Spleen (tissue), 11 donors: ENCODE measurements around the gene MACROD2. TPM values are rescaled to one million over a fixed set of nuclear protein-coding genes. Genes with fewer than 3 reads are reported as not detected.

Experiments used
- DNase-seq: peaks from one replicate; pipeline ENCODE4 v3.0.0-alpha.2; 2020
- H3K27ac ChIP-seq, 8 donors: fragments of 200-600 bp; sonication (generic) in 7 of 8; 1 replicate in 4 of 8; 2 replicates in 4 of 8; pipeline versions ENCODE4 v1.5.0 to v1.8.0; 2016 to 2021; ENCODE audit warnings: inconsistent platforms in 4 of 8, mild to moderate bottlenecking in 4 of 8, moderate library complexity in 1 of 8
- H3K27me3 ChIP-seq, 7 donors: fragments of 200-600 bp; sonication (generic) in 6 of 7; replicated peaks in 1 of 7; 1 replicate in 4 of 7; 2 replicates in 3 of 7; pipeline versions ENCODE4 v1.5.0 to v1.8.0; 2016 to 2021; ENCODE audit warnings: inconsistent platforms in 3 of 7, mild to moderate bottlenecking in 1 of 7
- H3K36me3 ChIP-seq, 6 donors: fragments of 200-600 bp; sonication (generic) in 5 of 6; 1 replicate in 4 of 6; 2 replicates in 2 of 6; pipeline versions ENCODE4 v1.5.0 to v1.8.0; 2016 to 2021; ENCODE audit warnings: inconsistent platforms in 2 of 6
- H3K4me1 ChIP-seq, 6 donors: fragments of 200-600 bp; sonication (generic) in 5 of 6; 1 replicate in 3 of 6; 2 replicates in 3 of 6; pipeline versions ENCODE4 v1.5.0 to v1.8.0; 2016 to 2021; ENCODE audit warnings: inconsistent platforms in 3 of 6
- H3K4me3 ChIP-seq, 8 donors: fragments of 200-600 bp; sonication (generic) in 7 of 8; 1 replicate in 4 of 8; 2 replicates in 4 of 8; pipeline versions ENCODE4 v1.5.0 to v1.8.0; 2016 to 2021; ENCODE audit warnings: inconsistent platforms in 4 of 8, mild to moderate bottlenecking in 4 of 8, moderate library complexity in 2 of 8
- H3K9me3 ChIP-seq, 8 donors: fragments of 200-600 bp; sonication (generic) in 7 of 8; 1 replicate in 4 of 8; 2 replicates in 4 of 8; pipeline versions ENCODE4 v1.5.0 to v1.8.0; 2016 to 2021; ENCODE audit warnings: inconsistent platforms in 4 of 8
- POLR2A ChIP-seq, 3 donors: fragments of 450-650 bp; IDR thresholded peaks; one replicate each; pipeline ENCODE4 v1.5.1; 2017; ENCODE audit warnings: antibody characterized with exemption in 3 of 3, mild to moderate bottlenecking in 1 of 3
- POLR2AphosphoS5 ChIP-seq, 3 donors: sonication (generic); formaldehyde crosslinking; IDR thresholded peaks; one replicate each; pipeline ENCODE4 v1.5.1; 2017; ENCODE audit warnings: antibody characterized with exemption in 3 of 3
- WGBS, 5 donors: extraction: QIAGEN DNeasy Blood & Tissue Kit in 3 of 5; methylation state at CpG; one replicate each; pipeline versions ENCODE4 v1.1.5 to v1.1.7; 2013 to 2018; 5-methylcytosine and 5-hydroxymethylcytosine counted together
- intact Hi-C: fragments of 100-400 bp; cut with DNase I; formaldehyde crosslinking; loops from one replicate; pipeline ENCODE4 v1.15.0; 2023; ENCODE audit warnings: low total_unique reads
- polyA plus RNA-seq, 3 donors: library from polyadenylated mRNA; stranded (reverse); fragments of 200-250 nt; gene quantifications; one replicate each; pipeline ENCODE4 v1.2.1, GENCODE V29; 2013
- total RNA-seq, 7 donors: library from RNA; depleted of rRNA in 3 of 7; stranded (reverse); fragments of >200 nt in 3 of 7; fragmentation: NEBNext Ultra II Directional in 4 of 7; extraction: Animal tissue kit (Norgen Biotek cat#: 25700) in 4 of 7; gene quantifications; one replicate each; pipeline versions ENCODE4 v1.1.0 to v1.2.1, GENCODE V29; 2016 to 2021
- TF ChIP-seq, protein P1 (sequence below), 11 experiments: fragments of 200-600 bp in 7 of 11; fragments of 450-650 bp in 4 of 11; sonication (generic) in 4 of 11; IDR thresholded peaks in 8 of 11; conservative IDR thresholded peaks in 3 of 11; 1 replicate in 7 of 11; 2 replicates in 4 of 11; pipeline versions ENCODE4 v1.4.0 to v1.8.0; 2016 to 2021; ENCODE audit warnings: antibody characterized with exemption in 11 of 11, inconsistent platforms in 4 of 11, mild to moderate bottlenecking in 1 of 11
- donor health status: healthy with polysubstance abuse.
- donor health status: DM: no; HTN: no; CAD: no; lungs with moderate emphysema.
- donor health status: DM: no; HTN: no; CAD: no.
- donor health status: Bipolar disorder and iron deficiency.
- donor health status: healthy.
- donor health status: DM: no; HTN: no; CAD: no.
- donor health status: DM: yes; HTN: yes; CAD: no.

Gene MACROD2
- total and polyA plus RNA-seq, 10 donors, result 1.5 to 4.7 (median 3.4) TPM

DNA sequence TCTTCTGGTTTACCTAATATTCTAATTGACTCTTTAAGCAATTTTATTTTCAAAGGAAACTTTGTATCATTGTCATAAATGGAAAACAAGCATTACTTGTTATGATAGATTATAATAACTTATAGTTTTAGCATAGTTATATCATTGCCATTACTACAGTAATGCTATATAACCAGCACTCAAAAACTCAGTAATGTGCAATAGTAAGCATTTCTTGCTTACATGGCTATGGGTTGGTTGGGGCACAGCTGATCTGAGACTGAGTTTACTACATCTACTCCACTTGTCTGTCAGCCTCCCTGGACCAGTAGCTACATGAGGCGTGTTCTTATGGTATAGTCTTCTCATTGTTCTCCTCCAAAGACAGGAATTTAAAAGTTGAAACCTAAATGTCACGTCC is 1427.7 kb downstream of the MACROD2 start:
- H3K9me3 ChIP-seq, result peaks cover 0 to 10% (median 0%) of the 10 kb centered on the region in 8 donors
- no peak overlapping the region for H3K4me3 ChIP-seq
- TF ChIP-seq, protein P1, sequence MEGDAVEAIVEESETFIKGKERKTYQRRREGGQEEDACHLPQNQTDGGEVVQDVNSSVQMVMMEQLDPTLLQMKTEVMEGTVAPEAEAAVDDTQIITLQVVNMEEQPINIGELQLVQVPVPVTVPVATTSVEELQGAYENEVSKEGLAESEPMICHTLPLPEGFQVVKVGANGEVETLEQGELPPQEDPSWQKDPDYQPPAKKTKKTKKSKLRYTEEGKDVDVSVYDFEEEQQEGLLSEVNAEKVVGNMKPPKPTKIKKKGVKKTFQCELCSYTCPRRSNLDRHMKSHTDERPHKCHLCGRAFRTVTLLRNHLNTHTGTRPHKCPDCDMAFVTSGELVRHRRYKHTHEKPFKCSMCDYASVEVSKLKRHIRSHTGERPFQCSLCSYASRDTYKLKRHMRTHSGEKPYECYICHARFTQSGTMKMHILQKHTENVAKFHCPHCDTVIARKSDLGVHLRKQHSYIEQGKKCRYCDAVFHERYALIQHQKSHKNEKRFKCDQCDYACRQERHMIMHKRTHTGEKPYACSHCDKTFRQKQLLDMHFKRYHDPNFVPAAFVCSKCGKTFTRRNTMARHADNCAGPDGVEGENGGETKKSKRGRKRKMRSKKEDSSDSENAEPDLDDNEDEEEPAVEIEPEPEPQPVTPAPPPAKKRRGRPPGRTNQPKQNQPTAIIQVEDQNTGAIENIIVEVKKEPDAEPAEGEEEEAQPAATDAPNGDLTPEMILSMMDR (IDR thresholded peaks at IDR 0.05 in 8 of 11, conservative IDR thresholded peaks at IDR 0.05 in 3 of 11), result no peak
- TF ChIP-seq POLR2AphosphoS5 (IDR thresholded peaks at IDR 0.05) (no peak), POLR2A (IDR thresholded peaks at IDR 0.05) (no peak)
- WGBS, 5 donors, result 57 to 81% (median 74%) methylated on average over 2 of the region's 2 CpGs
- no peaks in the 10 kb centered on the region for H3K36me3 ChIP-seq
- H3K4me1 ChIP-seq, result no peaks in the 10 kb centered on the region
- no peaks in the 10 kb centered on the region for H3K27me3 ChIP-seq
- H3K27ac ChIP-seq, result no peak overlapping the region
- intact Hi-C loops, result no loop called here
- no peak for DNase-seq

DNA sequence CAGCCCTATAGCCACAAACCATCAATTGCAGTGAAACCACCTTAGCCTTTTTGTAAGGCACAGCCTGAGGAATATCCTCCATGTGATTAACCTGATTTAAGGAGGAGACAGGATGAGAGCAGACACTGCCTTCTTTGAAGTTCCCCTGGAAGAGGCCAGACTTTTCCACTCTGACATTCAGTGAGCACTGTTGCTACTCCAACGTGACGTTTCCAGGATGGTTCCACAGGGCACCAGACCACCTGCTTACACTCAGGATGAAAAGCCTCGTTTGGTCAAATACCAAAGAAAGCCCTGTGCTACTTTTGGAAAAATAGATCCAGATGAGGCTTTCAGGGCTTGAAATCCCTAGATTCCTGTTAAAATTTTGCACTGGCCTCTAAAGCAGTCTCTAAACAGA is 1444.2 kb downstream of the MACROD2 start:
- Histone ChIP-seq H3K4me3 (no peak overlapping the region), H3K36me3 (no peaks in the 10 kb centered on the region), H3K4me1 (no peaks in the 10 kb centered on the region), H3K27me3 (no peaks in the 10 kb centered on the region), H3K9me3 (peaks cover 0 to 9% (median 1%) of the 10 kb centered on the region in 8 donors), H3K27ac (no peak overlapping the region)
- intact Hi-C loops, result no loop called here
- WGBS, 5 donors, result 38 to 64% (median 53%) methylated on average over 3 of the region's 3 CpGs
- no peak for TF ChIP-seq POLR2AphosphoS5 (IDR thresholded peaks at IDR 0.05)
- DNase-seq, result no peak

DNA sequence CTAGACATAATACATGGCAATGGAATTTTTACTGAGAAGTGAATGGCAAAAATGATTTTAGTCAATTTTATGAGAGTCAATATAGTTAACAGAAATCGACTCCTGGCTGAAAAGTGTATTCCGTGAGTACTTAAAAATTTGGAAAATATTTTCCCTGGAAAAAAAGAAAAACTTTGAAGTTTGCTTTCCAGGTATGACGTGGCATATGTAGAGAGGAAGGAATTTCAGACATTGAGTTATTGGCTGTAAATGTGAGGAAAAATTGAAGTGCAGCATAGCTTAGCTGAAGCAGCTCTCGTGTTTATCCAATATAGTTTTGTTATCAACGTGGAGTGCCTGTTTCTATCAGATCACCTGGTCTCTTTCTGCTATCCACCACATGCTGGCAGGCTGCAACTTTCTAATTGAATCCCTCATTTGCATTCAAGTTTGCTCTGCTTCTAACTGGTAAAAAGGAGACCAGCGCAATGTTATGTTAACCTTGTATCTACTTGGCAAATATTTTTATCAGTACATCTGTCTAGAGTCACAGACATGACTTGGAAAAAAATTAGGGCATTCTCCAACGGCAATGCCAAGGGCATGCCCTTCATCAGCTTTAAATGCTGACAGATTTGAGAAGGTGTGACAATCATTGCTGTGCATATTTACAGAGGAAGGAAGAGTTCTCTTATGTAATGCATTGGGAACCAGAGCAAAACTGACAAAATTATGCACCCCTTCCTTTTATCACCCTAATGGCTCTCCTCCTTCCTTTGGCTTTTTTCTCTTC is 1444.9 kb downstream of the MACROD2 start:
- no peak for DNase-seq
- H3K36me3 ChIP-seq, result no peaks in the 10 kb centered on the region
- 47 to 66% (median 51%) methylated on average over 7 of the region's 7 CpGs for WGBS, 5 donors
- H3K9me3 ChIP-seq, result peaks cover 0 to 9% (median 0%) of the 10 kb centered on the region in 8 donors
- no peaks in the 10 kb centered on the region for H3K27me3 ChIP-seq
- no peak overlapping the region for H3K27ac ChIP-seq
- no peak overlapping the region for H3K4me3 ChIP-seq
- H3K4me1 ChIP-seq, result no peaks in the 10 kb centered on the region
- TF ChIP-seq POLR2AphosphoS5 (IDR thresholded peaks at IDR 0.05), result no peak
- no peak for TF ChIP-seq POLR2A (IDR thresholded peaks at IDR 0.05)
- TF ChIP-seq, protein P1 (IDR thresholded peaks at IDR 0.05 in 8 of 11, conservative IDR thresholded peaks at IDR 0.05 in 3 of 11), result no peak
- intact Hi-C loops, result no loop called here

DNA sequence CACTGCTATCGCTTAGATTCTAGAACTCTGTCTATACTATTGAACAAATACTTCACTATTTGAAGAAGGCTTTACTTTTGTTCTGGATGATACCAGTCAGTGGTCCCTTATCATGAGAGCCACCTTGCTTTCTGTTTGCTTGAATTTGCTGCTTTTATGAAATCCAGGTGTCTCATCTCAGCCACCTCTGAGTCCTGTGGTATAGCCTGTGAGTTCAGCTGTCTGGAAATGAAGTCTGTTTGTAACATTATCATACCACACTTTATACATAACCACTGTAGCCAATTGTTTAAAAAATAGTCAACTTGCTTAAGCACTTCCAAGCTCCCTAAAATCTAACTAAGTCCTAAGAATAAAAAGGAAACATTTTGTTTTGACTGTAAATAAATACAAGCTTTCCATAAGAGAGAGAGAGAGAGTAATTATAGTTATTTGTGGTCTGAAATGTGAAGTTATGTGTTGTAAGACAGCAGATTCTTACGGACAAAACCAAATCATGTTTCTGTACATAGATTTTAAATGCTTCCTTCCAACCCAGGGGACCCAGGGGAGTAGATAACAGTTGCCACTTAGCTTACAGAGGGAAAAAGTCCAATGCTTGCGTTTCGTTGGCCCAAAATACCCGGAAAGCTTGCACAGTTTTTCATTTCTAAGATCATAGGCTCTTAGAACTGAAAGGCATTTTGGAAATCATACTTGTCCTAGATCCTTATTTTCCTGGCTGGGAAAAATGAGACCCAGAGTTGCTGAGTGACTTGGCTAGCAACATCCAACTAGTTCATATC is 1449.9 kb downstream of the MACROD2 start:
- 80 to 89% (median 83%) methylated on average over 5 of the region's 5 CpGs for WGBS, 5 donors
- intact Hi-C loops, result no loop called here

More for the DNA sequence above, 1449.9 kb downstream of the MACROD2 start:
- no peak for DNase-seq
- Histone ChIP-seq H3K27ac (no peak overlapping the region), H3K4me1 (no peaks in the 10 kb centered on the region), H3K9me3 (no peaks in the 10 kb centered on the region), H3K27me3 (no peaks in the 10 kb centered on the region), H3K4me3 (no peak overlapping the region), H3K36me3 (no peaks in the 10 kb centered on the region)
- no peak for TF ChIP-seq POLR2AphosphoS5 (IDR thresholded peaks at IDR 0.05)
- TF ChIP-seq, protein P1 (IDR thresholded peaks at IDR 0.05 in 8 of 11, conservative IDR thresholded peaks at IDR 0.05 in 3 of 11), result no peak
- TF ChIP-seq POLR2A (IDR thresholded peaks at IDR 0.05), result no peak
